AG04450 (cell line): Measurements from ENCODE around the gene RELL1. TPM values are rescaled to one million over a fixed set of nuclear protein-coding genes. Genes with fewer than 3 reads are reported as not detected.

ENCODE experiments used
- CTCF ChIA-PET: fragments of 300-600, 350-600 bp; formaldehyde crosslinking; extraction: SDS; loops from one replicate; lab custom pipeline; 2022; ENCODE audit warnings: antibody characterized with exemption, inconsistent platforms; lab: Charles Lee
- POLR2A ChIA-PET: fragments of 350-600 bp; formaldehyde crosslinking; extraction: SDS; loops from one replicate; lab custom pipeline; 2021; ENCODE audit warnings: antibody characterized with exemption, inconsistent platforms; lab: Yijun Ruan, JAX
- DNase-seq: peaks from one replicate; pipeline ENCODE4 v3.0.0-alpha.2; 2011; ENCODE audit warnings: low read depth, low spot score
- H3K27ac ChIP-seq: one replicate; pipeline ENCODE4 v1.5.1; 2012; ENCODE audit warnings: low read depth, low read length, control low read depth
- H3K27me3 ChIP-seq: one replicate; pipeline ENCODE4 v1.6.0; 2012; ENCODE audit warnings: low read length; ENCODE audit not compliant: control insufficient read depth, insufficient read depth
- H3K4me3 ChIP-seq: 2 replicates; pipeline ENCODE4 v1.5.1; 2011; ENCODE audit warnings: mild to moderate bottlenecking, low read depth, low read length, control low read depth
- H3K9me3 ChIP-seq: 2 replicates; pipeline ENCODE4 v1.5.1; 2012; ENCODE audit warnings: low read length; ENCODE audit not compliant: control insufficient read depth, insufficient read depth
- polyA plus RNA-seq: library from polyadenylated mRNA; depleted of rRNA; stranded (reverse); fragments of >200 nt; gene quantifications from 2 replicates; pipeline ENCODE4 v1.2.3, GENCODE V29; 2011
- TF ChIP-seq, protein P1 (sequence below): IDR thresholded peaks from 2 replicates; pipeline ENCODE4 v1.5.1; 2011; ENCODE audit warnings: low read depth, low read length, control low read depth, inconsistent platforms

Gene RELL1
- polyA plus RNA-seq, 1 experiment = 9.2 TPM

GRCh38 chr4:37623125-37623524, 63.1 kb downstream of the RELL1 start:
- Histone ChIP-seq H3K27me3 (no peaks in the 10 kb centered on the region), H3K4me3 (no peak overlapping the region), H3K9me3 (no peaks in the 10 kb centered on the region), H3K27ac (no peak overlapping the region)
- no peak for DNase-seq
- ChIA-PET CTCF (interaction anchor here (1.6 kb wide), 2 partner anchors 20 to 413 kb away, joined by 3 to 5 read pairs; no protein-coding TSS in a partner anchor), POLR2A (no interaction called here)
- TF ChIP-seq, protein P1, sequence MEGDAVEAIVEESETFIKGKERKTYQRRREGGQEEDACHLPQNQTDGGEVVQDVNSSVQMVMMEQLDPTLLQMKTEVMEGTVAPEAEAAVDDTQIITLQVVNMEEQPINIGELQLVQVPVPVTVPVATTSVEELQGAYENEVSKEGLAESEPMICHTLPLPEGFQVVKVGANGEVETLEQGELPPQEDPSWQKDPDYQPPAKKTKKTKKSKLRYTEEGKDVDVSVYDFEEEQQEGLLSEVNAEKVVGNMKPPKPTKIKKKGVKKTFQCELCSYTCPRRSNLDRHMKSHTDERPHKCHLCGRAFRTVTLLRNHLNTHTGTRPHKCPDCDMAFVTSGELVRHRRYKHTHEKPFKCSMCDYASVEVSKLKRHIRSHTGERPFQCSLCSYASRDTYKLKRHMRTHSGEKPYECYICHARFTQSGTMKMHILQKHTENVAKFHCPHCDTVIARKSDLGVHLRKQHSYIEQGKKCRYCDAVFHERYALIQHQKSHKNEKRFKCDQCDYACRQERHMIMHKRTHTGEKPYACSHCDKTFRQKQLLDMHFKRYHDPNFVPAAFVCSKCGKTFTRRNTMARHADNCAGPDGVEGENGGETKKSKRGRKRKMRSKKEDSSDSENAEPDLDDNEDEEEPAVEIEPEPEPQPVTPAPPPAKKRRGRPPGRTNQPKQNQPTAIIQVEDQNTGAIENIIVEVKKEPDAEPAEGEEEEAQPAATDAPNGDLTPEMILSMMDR = no peak

GRCh38 chr4:37620176-37620575, 66.0 kb downstream of the RELL1 start:
- CTCF ChIA-PET = interaction anchor here (0.6 to 2.1 kb wide), 2 partner anchors 17 to 442 kb away, joined by 3 to 15 read pairs; no protein-coding TSS in a partner anchor

GRCh38 chr4:37615720-37616063, 70.5 kb downstream of the RELL1 start:
- H3K27ac ChIP-seq = no peak overlapping the region
- ChIA-PET CTCF (no interaction called here), POLR2A (no interaction called here)
- no peaks in the 10 kb centered on the region for H3K9me3 ChIP-seq
- DNase-seq = no peak
- TF ChIP-seq, protein P1 = no peak
- no peaks in the 10 kb centered on the region for H3K27me3 ChIP-seq
- H3K4me3 ChIP-seq = no peak overlapping the region

More at GRCh38 chr4:37620176-37620575, 66.0 kb downstream of the RELL1 start:
- H3K27me3 ChIP-seq = no peaks in the 10 kb centered on the region
- no peak overlapping the region for H3K4me3 ChIP-seq
- POLR2A ChIA-PET = no interaction called here
- no peak for DNase-seq
- no peaks in the 10 kb centered on the region for H3K9me3 ChIP-seq
- TF ChIP-seq, protein P1 = no peak
- no peak overlapping the region for H3K27ac ChIP-seq

DNA sequence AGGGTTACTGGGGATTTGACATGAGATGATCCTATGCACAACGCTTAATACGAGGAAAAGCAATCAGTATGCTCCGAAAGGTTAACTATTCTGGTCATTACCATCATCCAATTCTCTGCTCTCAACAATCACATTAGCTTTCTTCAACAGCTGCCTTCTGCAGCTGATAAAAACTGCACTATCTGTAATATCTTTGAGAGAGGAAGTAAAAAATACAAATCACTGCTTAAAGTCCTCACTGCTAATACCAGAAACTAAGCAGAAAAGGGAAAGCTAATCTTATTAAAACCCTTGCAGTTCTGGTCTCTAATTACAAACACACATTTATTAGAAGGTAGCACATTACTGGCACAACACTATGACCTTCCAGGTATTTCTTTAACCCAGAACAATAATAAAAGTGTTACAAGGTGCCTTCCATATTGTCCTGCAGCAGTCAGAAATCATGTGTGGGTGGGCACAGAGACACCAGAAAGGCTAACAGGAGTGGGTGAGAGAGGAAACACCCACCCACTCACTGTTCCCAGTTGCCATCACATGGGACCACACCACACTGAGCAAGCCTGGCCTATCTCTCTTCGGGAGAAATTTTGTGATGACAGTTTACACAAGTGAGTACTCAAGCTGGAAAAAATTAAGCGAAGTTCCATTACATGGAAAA, 71.0 kb downstream of the RELL1 start:
- no peak overlapping the region for H3K4me3 ChIP-seq
- H3K27ac ChIP-seq = no peak overlapping the region
- no peaks in the 10 kb centered on the region for H3K9me3 ChIP-seq
- H3K27me3 ChIP-seq = no peaks in the 10 kb centered on the region
- ChIA-PET POLR2A (no interaction called here), CTCF (no interaction called here)
- no peak for DNase-seq
- TF ChIP-seq, protein P1 = no peak

DNA sequence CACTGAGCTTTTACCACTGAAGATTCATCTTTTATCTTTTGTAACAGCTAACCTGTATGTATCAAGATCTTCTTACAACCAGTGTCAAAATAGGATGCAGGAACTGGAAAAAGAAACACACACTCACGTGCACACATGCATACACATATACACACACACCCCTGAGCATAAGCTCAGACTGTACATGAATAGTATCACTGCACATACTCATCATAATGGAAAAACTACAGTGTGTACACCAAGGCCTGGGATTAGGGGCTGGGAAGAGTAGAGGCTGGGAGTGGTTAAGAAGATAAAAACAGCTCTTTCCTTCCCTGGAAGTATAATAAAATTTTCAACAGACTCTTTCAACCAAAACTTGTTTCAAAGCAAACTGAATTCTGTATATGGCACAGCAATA, 73.4 kb downstream of the RELL1 start:
- POLR2A ChIA-PET = no interaction called here
- CTCF ChIA-PET = interaction anchor here (0.7 to 3.1 kb wide), 2 partner anchors 9 to 11 kb away, joined by 3 to 22 read pairs; no protein-coding TSS in a partner anchor
- TF ChIP-seq, protein P1 = no peak
- Histone ChIP-seq H3K27ac (no peak overlapping the region), H3K27me3 (no peaks in the 10 kb centered on the region), H3K4me3 (no peak overlapping the region), H3K9me3 (no peaks in the 10 kb centered on the region)
- no peak for DNase-seq
